ENCODE data around the gene NNMT.

- TF ChIP-seq EZH2 (IDR thresholded peaks at IDR 0.05; ENCODE audit: borderline replicate concordance, insufficient read depth, low read depth, low read length, poor library complexity, severe bottlenecking) (no peak), CTCF (IDR thresholded peaks at IDR 0.05) (no peak)
These were observed 11.3 kb upstream of the NNMT start for GRCh38 chr11:114284914-114285313.

All from B cell (primary cell).